Activated T-cell treated with anti-CD3 and anti-CD28 coated beads, Interleukin-2, amount 50 U/mL, for 24 hours (primary cell): ENCODE measurements around the gene MLH3.

ENCODE experiments used
- DNase-seq: peaks from one replicate; pipeline ENCODE4 v3.0.0-alpha.2; 2020
- H3K27ac Mint-ChIP-seq: 2 replicates; pipeline ENCODE4 v1.8.0; 2020; ENCODE audit warnings: mild to moderate bottlenecking, mixed read lengths
- H3K27me3 Mint-ChIP-seq: 2 replicates; pipeline ENCODE4 v1.8.0; 2020; ENCODE audit warnings: mixed read lengths
- H3K36me3 Mint-ChIP-seq: 2 replicates; pipeline ENCODE4 v1.8.0; 2020; ENCODE audit warnings: low read depth, mixed read lengths
- H3K4me1 Mint-ChIP-seq: 2 replicates; pipeline ENCODE4 v1.8.0; 2020; ENCODE audit warnings: low read depth, mixed read lengths
- H3K4me3 Mint-ChIP-seq: 2 replicates; pipeline ENCODE4 v1.8.0; 2020; ENCODE audit warnings: mild to moderate bottlenecking, moderate library complexity, mixed read lengths
- H3K9me3 Mint-ChIP-seq: 2 replicates; pipeline ENCODE4 v1.8.0; 2020; ENCODE audit warnings: mixed read lengths

MLH3 gene

GRCh38 chr14:74980398-74980730 is 70.9 kb downstream of the MLH3 start:
- Mint-ChIP-seq H3K9me3 (no peaks in the 10 kb centered on the region), H3K27me3 (no peaks in the 10 kb centered on the region), H3K36me3 (no peaks in the 10 kb centered on the region), H3K4me3 (no peak overlapping the region), H3K27ac (no peak overlapping the region), H3K4me1 (no peaks in the 10 kb centered on the region)
- no peak for DNase-seq

- Mint-ChIP-seq H3K4me1 (no peaks in the 10 kb centered on the region), H3K27ac (no peak overlapping the region), H3K36me3 (no peaks in the 10 kb centered on the region), H3K27me3 (no peaks in the 10 kb centered on the region), H3K4me3 (no peak overlapping the region), H3K9me3 (no peaks in the 10 kb centered on the region)
- DNase-seq: no peak
Measured at GRCh38 chr14:74979442-74980397, 71.5 kb downstream of the MLH3 start.

GRCh38 chr14:74979029-74979428 is 72.2 kb downstream of the MLH3 start:
- Mint-ChIP-seq H3K9me3 (no peaks in the 10 kb centered on the region), H3K27me3 (no peaks in the 10 kb centered on the region), H3K4me3 (no peak overlapping the region), H3K36me3 (no peaks in the 10 kb centered on the region), H3K4me1 (no peaks in the 10 kb centered on the region), H3K27ac (no peak overlapping the region)
- no peak for DNase-seq

GRCh38 chr14:74978416-74978947 is 72.8 kb downstream of the MLH3 start:
- Mint-ChIP-seq H3K27ac (no peak overlapping the region), H3K9me3 (no peaks in the 10 kb centered on the region)
- DNase-seq: no peak

GRCh38 chr14:74977901-74978385 is 73.3 kb downstream of the MLH3 start:
- Mint-ChIP-seq H3K27me3 (no peaks in the 10 kb centered on the region), H3K4me1 (peaks cover 1% of the 10 kb centered on the region), H3K36me3 (no peaks in the 10 kb centered on the region), H3K27ac (no peak overlapping the region), H3K9me3 (no peaks in the 10 kb centered on the region), H3K4me3 (no peak overlapping the region)
- DNase-seq: no peak

More at GRCh38 chr14:74978416-74978947, 72.8 kb downstream of the MLH3 start:
- no peak overlapping the region for H3K4me3 Mint-ChIP-seq
- no peaks in the 10 kb centered on the region for H3K27me3 Mint-ChIP-seq
- no peaks in the 10 kb centered on the region for H3K36me3 Mint-ChIP-seq
- H3K4me1 Mint-ChIP-seq: peaks cover 1% of the 10 kb centered on the region

GRCh38 chr14:74977164-74977900 is 73.9 kb downstream of the MLH3 start:
- Mint-ChIP-seq H3K4me1 (peaks cover 1% of the 10 kb centered on the region), H3K36me3 (no peaks in the 10 kb centered on the region), H3K9me3 (no peaks in the 10 kb centered on the region), H3K4me3 (no peak overlapping the region), H3K27me3 (no peaks in the 10 kb centered on the region), H3K27ac (no peak overlapping the region)
- no peak for DNase-seq

- no peaks in the 10 kb centered on the region for H3K9me3 Mint-ChIP-seq
- H3K4me1 Mint-ChIP-seq: peaks cover 1% of the 10 kb centered on the region
- H3K36me3 Mint-ChIP-seq: no peaks in the 10 kb centered on the region
- H3K4me3 Mint-ChIP-seq: no peak overlapping the region
- no peak for DNase-seq
- H3K27ac Mint-ChIP-seq: no peak overlapping the region
- no peaks in the 10 kb centered on the region for H3K27me3 Mint-ChIP-seq
Measured at GRCh38 chr14:74976264-74977113, 74.8 kb downstream of the MLH3 start.

GRCh38 chr14:74975059-74975810 is 76.0 kb downstream of the MLH3 start:
- no peaks in the 10 kb centered on the region for H3K36me3 Mint-ChIP-seq
- DNase-seq: no peak
- peaks cover 1% of the 10 kb centered on the region for H3K4me1 Mint-ChIP-seq
- H3K9me3 Mint-ChIP-seq: no peaks in the 10 kb centered on the region
- H3K27me3 Mint-ChIP-seq: no peaks in the 10 kb centered on the region
- no peak overlapping the region for H3K4me3 Mint-ChIP-seq
- no peak overlapping the region for H3K27ac Mint-ChIP-seq

GRCh38 chr14:74974364-74975058 is 76.8 kb downstream of the MLH3 start:
- H3K4me1 Mint-ChIP-seq: peaks cover 1% of the 10 kb centered on the region
- H3K4me3 Mint-ChIP-seq: no peak overlapping the region
- H3K27ac Mint-ChIP-seq: no peak overlapping the region
- no peaks in the 10 kb centered on the region for H3K9me3 Mint-ChIP-seq
- no peak for DNase-seq
- H3K27me3 Mint-ChIP-seq: no peaks in the 10 kb centered on the region
- H3K36me3 Mint-ChIP-seq: no peaks in the 10 kb centered on the region

- Mint-ChIP-seq H3K4me3 (no peak overlapping the region), H3K9me3 (no peaks in the 10 kb centered on the region), H3K27ac (no peak overlapping the region), H3K4me1 (peaks cover 1% of the 10 kb centered on the region), H3K27me3 (no peaks in the 10 kb centered on the region), H3K36me3 (no peaks in the 10 kb centered on the region)
- no peak for DNase-seq
Measured at GRCh38 chr14:74973905-74974363, 77.3 kb downstream of the MLH3 start.

- Mint-ChIP-seq H3K27ac (no peak overlapping the region), H3K27me3 (no peaks in the 10 kb centered on the region), H3K36me3 (no peaks in the 10 kb centered on the region), H3K9me3 (no peaks in the 10 kb centered on the region), H3K4me3 (no peak overlapping the region), H3K4me1 (peaks cover 1% of the 10 kb centered on the region)
- peak; percentile 63 for DNase-seq
Measured at GRCh38 chr14:74973003-74973653, 78.1 kb downstream of the MLH3 start.

GRCh38 chr14:74968811-74969210 is 82.5 kb downstream of the MLH3 start:
- no peak for DNase-seq
- Mint-ChIP-seq H3K36me3 (no peaks in the 10 kb centered on the region), H3K4me1 (peaks cover 2% of the 10 kb centered on the region), H3K4me3 (no peak overlapping the region), H3K27me3 (no peaks in the 10 kb centered on the region), H3K27ac (no peak overlapping the region), H3K9me3 (no peaks in the 10 kb centered on the region)
